Stimulated activated CD4-positive, alpha-beta T cell treated with anti-CD3 and anti-CD28 coated beads, TNF-alpha, amount 100 ng/mL, for 48 hours (primary cell): ENCODE measurements around the gene NCKAP5.

Source experiments
- DNase-seq, 3 donors: peaks; one replicate each; pipeline ENCODE4 v3.0.0-alpha.2; 2020; ENCODE audit warnings: low read depth in 3 of 3

Gene NCKAP5

DNA sequence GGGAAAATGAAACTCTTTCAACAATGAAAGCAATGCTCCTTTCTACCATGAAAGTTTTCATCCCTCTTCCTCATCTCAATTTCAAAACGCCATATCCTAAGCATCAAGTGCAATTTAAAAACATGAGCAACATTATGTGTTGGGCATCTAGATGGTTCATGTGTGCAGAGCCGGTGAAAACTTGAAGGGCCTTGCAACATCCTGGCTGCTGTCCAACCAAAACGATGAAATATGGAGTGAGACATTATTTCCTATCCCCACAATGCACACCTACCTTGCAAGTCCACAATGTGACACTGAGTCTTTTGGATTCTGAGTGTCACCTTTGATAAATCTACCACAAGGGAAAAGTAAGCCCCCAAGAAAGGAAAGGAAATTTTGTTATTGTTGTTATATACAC lies 110.0 kb downstream of the NCKAP5 start:
- no peak for DNase-seq

DNA sequence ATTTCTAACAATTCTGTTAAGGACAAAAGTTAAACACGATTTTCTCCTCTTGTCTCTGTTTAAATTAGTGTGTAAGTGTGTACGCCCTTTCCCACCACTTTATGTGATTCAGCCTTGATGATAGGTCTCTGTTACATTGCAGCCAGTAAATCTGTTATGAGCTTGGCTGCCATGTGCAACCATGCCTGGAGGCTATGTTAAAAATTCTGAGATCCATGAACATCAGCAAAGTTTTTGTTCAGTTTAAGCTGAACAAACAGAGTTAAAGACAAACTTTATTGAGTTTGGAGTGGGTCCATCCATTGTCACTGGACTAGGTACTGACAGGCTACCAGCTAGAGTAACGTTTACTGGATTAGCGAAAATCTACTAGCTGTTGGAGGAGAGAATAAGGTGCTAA lies 110.4 kb downstream of the NCKAP5 start:
- DNase-seq = no peak

DNA sequence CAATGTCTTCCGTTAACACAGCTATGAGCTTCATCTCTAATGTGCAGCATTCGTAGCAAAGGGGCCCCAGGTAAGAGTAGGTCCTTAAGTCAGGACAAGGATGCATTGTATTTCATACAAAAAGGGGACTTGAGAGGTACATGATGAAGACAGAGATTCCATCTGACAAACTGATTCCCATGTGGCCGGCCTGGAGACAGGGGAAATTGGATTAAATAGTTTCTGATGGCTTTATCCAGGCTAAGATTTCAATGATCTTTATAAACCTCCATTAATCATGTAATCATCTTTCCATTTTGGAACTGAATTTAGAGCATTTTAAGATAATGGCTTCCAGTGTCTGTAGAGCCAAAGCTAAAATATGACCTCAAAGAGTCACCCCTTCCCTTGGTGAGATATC lies 111.3 kb downstream of the NCKAP5 start:
- no peak for DNase-seq

DNA sequence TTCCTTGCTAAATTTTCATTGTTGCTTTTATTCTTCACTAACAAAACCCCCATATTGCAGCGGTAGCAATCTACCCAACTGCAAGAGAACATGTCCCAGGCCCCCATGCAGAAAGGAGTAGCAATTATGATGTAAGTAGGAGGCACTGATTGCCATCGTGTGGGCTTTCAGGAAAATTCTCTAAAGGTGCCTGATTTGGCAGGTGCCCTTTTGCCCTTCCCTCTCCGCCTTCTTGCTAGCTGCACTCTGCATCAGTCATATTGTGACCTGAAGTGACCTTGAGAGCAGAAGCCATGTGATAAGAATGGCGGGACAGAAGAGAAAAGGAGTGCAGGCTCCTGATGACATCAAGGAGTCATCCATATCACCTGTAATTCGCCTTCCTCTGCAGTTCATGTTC lies 112.1 kb downstream of the NCKAP5 start:
- DNase-seq = no peak

DNA sequence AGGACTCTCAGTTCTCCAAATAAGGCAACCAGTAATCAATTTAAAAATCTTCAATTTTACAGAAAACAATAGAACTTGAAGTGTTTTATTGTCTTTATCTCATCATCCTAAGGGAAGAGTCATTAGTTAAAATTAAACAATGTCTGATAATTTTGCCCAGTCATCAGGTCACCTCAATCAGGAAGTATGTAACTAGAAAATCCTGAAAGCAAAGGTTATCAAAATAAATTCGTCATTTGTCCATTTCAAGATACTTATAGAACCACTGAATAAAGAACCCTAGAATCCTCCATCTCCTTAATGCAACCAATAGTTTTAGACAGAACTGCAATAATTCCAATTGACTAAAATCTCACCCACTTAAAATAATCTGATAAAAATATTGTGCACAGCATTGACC lies 115.2 kb downstream of the NCKAP5 start:
- DNase-seq = no peak

DNA sequence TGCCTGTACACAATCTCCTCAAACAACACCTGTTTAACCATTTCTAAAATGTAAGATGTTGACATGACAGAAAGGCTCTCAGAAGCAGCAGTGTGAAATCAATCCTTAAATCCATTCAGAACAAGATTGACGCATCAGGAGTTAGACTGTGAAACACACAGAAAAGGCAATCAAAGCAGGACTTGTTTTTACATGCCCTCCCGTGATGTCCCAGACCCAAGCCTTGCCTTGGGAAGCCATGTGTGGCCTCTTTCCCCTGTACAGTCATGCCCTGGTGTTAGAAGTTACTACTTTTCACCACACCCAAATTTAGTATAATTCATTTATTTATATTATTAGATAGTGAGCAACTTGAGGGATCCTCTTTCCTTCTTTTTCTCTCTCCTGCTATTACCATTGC lies 115.7 kb downstream of the NCKAP5 start:
- no peak for DNase-seq

DNA sequence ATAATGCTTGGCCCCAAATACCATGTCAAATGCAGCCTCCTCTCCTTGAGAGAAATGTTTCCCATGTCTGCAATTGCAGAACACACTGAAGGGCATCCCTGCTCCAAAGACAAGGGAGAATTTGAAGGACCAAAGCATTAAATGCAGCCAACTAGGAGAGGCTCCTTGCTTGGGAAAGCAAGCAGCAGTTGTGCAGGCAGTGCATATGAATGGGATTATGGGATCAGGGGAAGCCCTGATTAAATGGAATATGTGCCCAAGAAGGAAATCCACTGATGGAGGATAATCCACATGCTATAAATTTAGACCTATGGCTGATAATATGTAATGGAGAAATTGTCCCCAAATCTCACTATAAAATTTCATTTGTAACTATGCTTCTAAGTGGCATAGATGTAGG lies 116.1 kb downstream of the NCKAP5 start:
- DNase-seq = no peak

DNA sequence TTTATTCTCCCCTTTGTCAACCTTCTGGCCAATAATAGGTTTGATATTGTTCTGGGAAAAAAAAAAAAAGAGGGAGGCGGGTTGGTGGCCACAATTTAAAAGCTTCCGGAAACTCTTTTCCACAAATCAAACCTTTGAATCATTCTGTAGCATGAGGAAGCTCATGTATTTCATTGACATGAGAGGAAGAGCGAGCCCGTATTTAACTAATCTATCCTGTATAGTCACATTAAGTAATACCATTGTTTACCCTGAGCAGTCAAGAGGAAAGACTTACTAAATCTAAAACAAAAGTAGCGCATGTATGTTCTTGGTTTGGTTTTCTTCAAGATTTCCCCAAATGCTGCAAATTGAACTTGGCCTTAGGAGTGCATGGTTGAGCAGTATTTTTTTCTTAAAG lies 120.1 kb downstream of the NCKAP5 start:
- DNase-seq = no peak

DNA sequence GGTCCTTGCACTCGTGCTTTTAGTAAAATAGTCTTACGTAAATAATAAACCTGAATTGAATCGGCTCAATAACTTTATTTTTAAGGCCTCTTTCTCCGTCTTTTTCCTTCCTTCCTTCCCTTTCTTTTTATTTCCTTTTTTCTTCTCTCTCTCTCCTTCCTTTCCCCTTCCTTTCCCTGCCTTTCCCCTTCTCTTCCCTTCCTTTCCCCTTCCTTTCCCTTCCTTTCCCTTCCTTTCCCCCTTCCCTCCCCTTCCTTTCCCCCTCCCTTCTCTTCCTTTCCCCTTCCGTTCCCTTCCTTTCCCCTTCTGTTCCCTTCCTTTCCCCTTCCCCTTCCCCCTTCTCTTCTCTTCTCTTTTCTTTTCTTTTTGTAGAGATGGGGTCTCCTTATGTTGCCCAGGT lies 121.0 kb downstream of the NCKAP5 start:
- DNase-seq = no peak

DNA sequence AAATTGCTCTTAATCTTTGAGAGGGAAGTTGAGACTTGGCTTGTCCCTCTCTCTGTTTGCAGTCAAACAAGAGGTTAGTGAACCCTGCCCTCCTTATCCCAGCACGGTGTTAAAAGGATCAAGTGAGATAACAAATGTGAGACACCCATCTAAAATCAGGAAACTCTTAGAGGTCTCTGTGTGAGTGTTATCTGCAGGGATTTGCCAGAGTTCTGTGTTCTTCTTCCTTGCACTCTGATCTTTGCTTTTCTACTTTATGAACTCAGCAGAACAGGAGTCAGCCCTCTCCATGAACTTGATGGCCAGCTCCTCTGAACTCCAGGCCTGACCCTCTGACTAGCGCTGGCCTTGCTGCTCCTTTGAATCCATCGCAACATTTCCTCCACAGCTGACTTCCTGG lies 123.8 kb downstream of the NCKAP5 start:
- DNase-seq = no peak

DNA sequence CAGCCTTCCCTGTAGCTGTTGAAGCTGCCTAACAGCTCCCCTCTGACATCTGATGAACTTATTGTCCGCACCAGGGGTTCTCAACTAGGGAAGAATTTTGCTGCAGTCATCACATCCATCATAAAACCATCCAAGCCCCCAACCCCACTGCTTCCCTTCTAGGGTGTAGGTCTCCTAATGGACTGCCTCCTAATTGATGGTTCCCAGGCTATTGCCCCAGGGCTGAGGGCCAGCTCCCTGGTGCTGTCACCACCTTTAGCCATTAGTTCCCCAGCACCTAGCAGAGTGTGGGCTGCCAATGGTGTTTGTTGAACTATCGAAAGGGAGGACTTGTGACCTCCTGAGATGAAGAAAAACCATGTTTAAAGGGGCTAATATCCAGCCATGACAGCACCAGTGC lies 125.9 kb downstream of the NCKAP5 start:
- DNase-seq = no peak

DNA sequence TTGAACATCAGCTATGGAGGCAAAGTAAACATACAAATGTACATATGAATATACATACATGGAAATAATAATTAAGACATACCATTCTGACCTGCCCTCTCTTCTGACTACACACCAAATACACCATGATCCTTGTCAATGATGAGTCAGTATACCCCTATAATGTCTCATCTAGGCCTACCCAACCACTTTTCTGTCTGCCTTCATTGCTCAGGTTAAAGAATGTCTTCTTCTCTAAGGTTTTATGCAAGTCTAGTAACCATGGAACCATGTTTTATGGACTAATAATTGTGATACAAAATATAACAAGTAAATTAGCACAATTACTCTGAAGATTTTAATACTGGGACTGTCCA lies 128.7 kb downstream of the NCKAP5 start:
- DNase-seq = no peak

DNA sequence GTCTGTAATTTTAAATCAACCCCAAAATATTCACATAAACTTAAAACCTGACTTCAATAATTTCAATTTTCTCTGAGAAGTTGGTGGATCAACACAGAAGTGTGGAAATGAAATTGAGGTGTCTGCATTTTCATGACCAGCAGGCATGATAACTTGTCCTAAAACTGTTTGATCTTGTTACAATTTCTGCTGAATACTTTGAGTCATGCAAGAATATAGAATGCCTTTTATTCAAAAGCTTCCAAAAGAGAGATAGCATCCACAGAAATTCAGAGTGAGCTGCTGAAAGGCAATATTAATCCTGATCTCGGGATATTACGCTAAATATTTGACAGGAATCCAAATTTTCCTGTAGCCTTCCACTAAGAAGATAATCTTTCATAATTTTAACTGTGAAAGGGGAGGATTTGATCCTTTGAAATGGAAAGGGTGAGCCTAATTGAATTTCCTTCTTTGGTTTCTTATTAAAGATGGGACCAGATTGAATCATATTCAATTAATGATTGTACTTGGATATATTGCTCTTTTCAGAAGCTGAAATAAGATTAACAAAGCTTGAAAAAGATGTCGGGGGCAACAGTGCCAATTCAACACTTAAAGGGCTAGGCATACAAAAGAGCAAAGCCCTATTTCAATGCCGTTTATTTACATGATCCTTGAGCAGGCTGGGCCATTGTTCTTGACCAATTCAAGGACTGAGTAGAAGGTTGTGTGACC lies 129.3 kb downstream of the NCKAP5 start:
- DNase-seq = no peak

DNA sequence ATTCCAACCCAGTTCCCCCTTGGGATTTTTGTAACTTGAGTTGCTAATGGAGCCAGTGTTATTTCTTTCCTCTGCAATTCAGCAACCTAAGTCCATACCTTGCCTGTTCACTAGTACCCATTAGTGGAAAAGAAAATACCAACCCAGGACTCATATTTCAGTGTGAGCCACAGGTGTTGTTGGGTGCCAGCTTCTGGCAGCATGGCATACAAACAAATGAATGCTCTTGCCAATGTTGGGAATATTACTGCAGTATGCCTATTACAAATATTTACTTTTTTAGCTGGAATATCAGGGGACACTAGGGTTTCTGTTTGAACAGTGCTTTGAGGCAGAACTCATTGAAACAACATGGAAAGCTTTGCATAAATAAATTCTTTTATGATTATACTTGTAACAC lies 130.2 kb downstream of the NCKAP5 start:
- DNase-seq = no peak

DNA sequence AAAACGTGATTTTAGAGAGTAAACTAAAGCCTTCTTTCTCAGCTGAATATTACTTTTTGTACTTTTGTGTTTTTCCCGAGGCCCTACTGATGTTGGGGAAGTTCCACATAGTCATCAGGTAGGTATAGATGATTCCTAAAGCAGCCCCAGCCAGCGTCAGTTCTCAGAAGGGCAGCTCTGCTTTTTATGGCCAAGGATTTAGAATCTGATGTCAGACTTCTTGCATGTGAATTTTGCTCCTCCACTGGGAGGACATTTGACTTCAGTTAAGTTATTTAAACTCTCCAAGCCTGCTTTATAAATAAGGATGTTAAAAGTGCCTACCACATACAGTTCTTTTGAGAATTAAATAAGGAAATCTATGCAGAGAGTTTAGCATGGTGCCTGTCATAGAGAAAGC lies 130.8 kb downstream of the NCKAP5 start:
- no peak for DNase-seq

DNA sequence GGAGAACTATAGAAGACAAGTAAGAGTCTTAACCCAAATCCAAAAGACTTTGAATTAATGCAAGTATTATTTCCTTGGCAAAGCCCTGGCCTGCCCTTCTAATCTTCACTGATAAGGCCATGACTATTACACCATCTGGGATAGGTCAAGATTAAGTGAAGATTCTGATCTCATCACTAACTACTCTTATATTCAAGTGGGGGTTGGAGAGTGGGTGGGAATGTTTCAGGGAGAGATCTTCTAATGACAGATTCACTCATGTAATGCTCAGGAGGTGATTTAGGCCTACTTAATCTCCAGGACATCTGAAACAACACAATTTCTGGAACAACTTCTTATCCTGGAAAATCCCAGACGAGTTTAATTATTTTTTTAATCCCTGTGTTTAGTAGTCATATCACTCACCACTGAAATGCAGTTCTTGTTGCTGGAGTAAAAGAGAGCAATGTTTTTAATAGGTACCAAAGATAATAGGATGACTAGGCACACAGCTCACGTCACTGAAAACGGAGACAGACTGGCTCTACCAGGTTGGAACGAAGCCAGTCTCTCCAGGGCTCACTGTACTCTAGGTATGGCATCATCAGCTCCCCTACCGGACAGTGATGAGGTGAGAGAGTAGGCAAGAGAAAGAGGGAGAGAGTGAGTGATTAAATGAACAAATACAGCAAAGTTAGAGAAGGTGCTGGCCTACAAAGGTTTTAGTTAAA lies 133.1 kb downstream of the NCKAP5 start:
- DNase-seq = no peak

DNA sequence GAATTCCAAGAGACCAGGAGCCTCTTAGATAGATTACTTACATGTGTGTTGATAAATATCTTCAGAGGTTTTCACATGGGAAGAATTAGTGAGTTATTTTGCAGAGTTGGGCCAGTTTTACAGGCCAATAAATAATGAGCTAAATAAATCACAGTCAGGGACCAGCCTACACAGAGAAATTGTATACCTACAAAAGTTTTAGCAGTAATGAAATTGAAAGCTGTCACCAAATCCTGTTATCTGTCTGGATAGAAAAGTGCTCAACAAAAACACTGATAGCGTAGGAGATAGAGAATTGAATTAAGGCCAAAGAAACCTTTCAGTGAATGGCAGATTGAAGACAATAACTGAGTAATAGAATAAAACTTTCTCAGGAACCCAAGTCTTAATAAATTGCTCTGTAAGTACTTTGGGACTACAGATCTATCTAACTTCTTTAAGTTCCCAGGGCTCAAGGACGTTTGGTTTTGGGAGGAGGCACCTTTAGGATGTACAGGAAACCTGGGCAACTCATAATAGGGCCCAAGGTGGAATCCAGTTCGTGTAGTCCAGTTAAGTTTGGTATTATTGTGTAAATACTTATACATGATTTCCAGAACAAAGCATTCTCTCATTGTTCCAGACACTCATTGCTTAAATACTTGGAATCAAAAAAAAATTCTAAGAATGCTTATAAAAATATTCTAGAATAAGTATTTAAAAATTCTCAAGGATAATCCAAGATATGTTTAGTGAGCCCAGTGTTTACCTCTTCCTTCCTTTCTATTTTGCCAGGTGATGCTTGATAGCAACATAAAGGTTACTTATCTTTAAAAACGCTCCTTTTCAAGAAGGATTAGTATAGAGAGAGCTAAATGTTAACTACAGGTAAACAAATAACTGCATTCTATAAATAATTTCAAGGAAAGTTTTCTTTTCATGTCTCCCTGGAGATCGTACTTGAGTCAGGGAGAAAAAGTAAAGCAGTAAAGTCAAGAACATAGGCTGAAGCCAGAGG lies 134.5 kb downstream of the NCKAP5 start:
- no peak for DNase-seq

DNA sequence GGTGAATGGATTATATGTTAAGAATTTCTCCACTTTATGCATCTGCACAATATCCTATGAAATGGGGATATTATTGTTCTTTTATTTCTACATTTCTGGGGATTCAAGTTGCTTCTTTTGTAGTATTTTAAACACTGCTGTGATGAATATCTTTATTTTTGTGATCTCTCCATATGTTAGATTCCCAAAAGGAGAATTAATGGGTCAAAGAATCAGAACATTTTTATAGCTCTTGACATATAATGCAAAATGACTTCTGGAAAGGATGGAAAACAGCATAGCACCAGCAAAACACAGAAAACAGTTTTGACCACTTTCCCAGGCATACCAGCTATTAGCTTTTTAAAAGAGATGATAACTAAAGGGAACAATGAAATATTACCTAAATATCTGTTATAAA lies 135.5 kb downstream of the NCKAP5 start:
- no peak for DNase-seq

DNA sequence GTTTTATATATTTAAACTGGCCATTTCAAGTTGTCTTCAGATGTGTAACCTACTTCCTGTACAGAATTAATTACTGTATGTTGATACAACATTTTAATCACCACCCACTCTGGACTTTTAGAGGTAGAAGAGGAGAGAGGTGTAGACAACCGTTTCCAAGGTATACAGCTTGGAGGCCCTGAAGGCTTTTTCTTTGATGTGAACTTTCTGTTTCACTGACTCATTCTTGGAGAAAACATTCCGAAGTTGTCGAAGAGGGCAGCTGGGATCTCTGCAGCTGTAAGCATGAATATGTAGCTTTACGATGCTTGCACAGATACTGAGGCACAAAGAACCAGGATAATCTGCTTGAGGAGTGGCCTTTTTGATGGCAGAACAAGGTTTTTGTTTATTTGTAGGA lies 137.0 kb downstream of the NCKAP5 start:
- no peak for DNase-seq

DNA sequence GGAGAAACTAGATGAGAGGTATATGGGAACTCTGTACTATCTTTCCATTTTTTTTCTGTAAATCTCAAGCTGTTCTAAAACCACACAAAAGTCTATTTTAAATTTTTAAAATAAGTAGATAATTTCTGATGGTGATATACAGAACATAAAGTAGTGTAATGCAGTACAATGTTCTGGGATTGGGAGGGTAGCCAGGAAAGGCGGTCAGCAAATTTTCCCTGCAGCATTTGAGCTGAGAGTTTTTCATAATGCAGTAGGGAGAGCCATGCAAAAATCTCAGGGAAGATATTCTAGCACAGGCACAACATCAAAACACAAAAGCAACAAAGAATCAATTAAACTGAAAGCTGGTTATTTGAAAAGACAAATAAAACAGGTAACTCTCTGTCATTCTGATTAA lies 141.5 kb downstream of the NCKAP5 start:
- no peak for DNase-seq

DNA sequence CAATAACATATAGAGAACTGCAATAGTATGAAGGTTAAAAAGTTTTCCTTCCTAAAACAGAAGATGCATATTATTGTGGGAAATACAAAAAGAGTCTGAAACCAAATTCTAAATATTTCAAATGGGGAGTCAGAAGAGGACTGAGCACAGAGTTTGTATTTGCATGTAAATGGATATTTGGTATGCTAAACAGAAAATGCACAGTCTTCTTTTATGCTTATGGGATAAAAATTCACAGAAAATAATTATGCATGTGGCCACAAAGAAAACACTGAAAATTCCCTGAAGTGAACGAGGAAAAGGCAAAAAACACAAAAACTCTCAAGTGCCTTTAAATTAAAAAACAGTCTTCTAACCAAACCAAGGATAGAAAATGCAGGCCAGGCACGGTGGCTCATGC lies 142.7 kb downstream of the NCKAP5 start:
- no peak for DNase-seq

DNA sequence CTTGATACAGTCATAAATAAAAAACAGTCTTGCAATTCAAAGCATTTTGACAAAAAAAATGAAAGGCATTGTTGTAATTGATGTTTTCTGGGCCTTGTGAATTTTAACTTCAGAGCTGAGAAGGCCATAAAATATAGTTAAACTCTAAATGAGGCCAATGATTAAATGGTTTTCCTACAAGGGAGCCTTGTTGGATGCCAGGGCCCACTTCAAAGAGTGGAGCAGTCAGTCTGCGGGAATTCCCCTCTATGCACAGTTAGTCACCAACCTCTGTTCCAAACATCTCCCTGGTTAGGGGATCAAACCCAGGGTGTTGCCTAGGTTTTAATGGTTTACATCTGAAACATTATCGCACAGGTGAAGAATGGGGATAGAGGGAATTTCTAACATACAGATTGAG lies 143.4 kb downstream of the NCKAP5 start:
- no peak for DNase-seq

DNA sequence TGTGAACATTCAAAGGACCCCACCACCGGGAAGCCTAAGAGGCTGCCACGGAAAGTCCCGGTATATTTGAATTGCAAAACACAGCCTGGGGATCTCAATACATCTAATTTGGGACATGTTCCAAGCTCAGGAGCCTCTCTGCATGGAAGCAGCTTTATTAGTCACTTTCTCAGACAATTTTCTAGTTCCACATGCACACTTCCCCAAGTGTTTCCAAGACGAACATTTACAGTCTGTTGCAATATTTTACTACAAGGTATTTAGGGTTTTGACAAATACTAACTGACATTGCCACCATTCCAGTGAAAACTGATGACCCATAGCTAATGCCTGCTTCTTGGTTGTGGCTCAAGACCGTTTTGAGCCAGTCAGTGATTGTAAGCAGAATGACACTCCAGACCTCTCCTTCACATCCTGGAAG lies 145.3 kb downstream of the NCKAP5 start:
- DNase-seq = no peak
